HepG2 (cell line): ENCODE data around the gene MTRF1. TPM values are rescaled to one million over a fixed set of nuclear protein-coding genes. Genes with fewer than 3 reads are reported as not detected.
A peak's percentile ranks its signal among the peaks of the same experiment; 100 is the strongest.

Experiments
- ATF1 ChIP-seq: IDR thresholded peaks from 2 replicates; pipeline ENCODE4 v1.6.1; 2016; ENCODE audit warnings: mild to moderate bottlenecking, control low read depth
- DNMT1 ChIP-seq: sonication (generic); formaldehyde crosslinking; IDR thresholded peaks from 2 replicates; pipeline ENCODE4 v1.5.1; 2020; ENCODE audit warnings: mild to moderate bottlenecking, missing genetic modification reagents
- DNMT3B ChIP-seq: conservative IDR thresholded peaks from 2 replicates; pipeline ENCODE4 v1.6.1; 2016; ENCODE audit warnings: missing biosample characterization, control low read depth
- ETV6 ChIP-seq: sonication (generic); formaldehyde crosslinking; conservative IDR thresholded peaks from 2 replicates; pipeline ENCODE4 v1.4.0; 2020; ENCODE audit warnings: missing genetic modification reagents
- GATAD2A ChIP-seq: IDR thresholded peaks from 2 replicates; pipeline ENCODE4 v1.6.1; 2016
- IRF2 ChIP-seq: IDR thresholded peaks from 2 replicates; pipeline ENCODE4 v1.6.1; 2018; ENCODE audit warnings: missing genetic modification reagents, missing compliant biosample characterization
- MEIS2 ChIP-seq: sonication (generic); formaldehyde crosslinking; IDR thresholded peaks from 2 replicates; pipeline ENCODE4 v1.9.0; 2021; ENCODE audit warnings: mild to moderate bottlenecking, missing genetic modification reagents
- PHF5A ChIP-seq: IDR thresholded peaks from one replicate; pipeline ENCODE4 v1.6.1; 2018; ENCODE audit warnings: low read depth, missing genetic modification reagents; ENCODE audit not compliant: unreplicated experiment
- RBAK ChIP-seq: sonication (generic); formaldehyde crosslinking; IDR thresholded peaks from 2 replicates; pipeline ENCODE4 v1.5.1; 2020; ENCODE audit warnings: mild to moderate bottlenecking, missing genetic modification reagents
- RNF2 ChIP-seq: fragments of 450-650 bp; conservative IDR thresholded peaks from 2 replicates; pipeline ENCODE4 v1.6.1; 2016; ENCODE audit warnings: low read depth
- TEAD3 ChIP-seq: optimal IDR thresholded peaks from 2 replicates; pipeline ENCODE3; 2016; ENCODE audit warnings: borderline replicate concordance
- YEATS2 ChIP-seq: sonication (generic); formaldehyde crosslinking; IDR thresholded peaks from 2 replicates; pipeline ENCODE4 v1.4.0; 2020; ENCODE audit warnings: missing genetic modification reagents, borderline replicate concordance
- ZC3H13 ChIP-seq: sonication (generic); formaldehyde crosslinking; IDR thresholded peaks from 2 replicates; pipeline ENCODE4 v1.8.1; 2023; ENCODE audit warnings: mild to moderate bottlenecking, missing genetic modification reagents, moderate library complexity
- ZNF138 ChIP-seq: sonication (generic); formaldehyde crosslinking; IDR thresholded peaks from 2 replicates; pipeline ENCODE4 v1.5.0; 2020; ENCODE audit warnings: mild to moderate bottlenecking, low read depth, missing genetic modification reagents
- ZNF263 ChIP-seq: sonication (generic); formaldehyde crosslinking; IDR thresholded peaks from 2 replicates; pipeline ENCODE4 v1.4.0; 2020; ENCODE audit warnings: missing genetic modification reagents
- ZNF296 ChIP-seq: sonication (generic); formaldehyde crosslinking; conservative IDR thresholded peaks from 2 replicates; pipeline ENCODE4 v1.5.0; 2020; ENCODE audit warnings: mild to moderate bottlenecking, missing genetic modification reagents
- ZNF567 ChIP-seq: sonication (generic); formaldehyde crosslinking; IDR thresholded peaks from 2 replicates; pipeline ENCODE4 v1.8.1; 2023; ENCODE audit warnings: mild to moderate bottlenecking, missing genetic modification reagents, borderline replicate concordance
- ZNF761 ChIP-seq: sonication (generic); formaldehyde crosslinking; conservative IDR thresholded peaks from 2 replicates; pipeline ENCODE4 v1.4.0; 2020; ENCODE audit warnings: mild to moderate bottlenecking, missing genetic modification reagents
- ZNF772 ChIP-seq: sonication (generic); formaldehyde crosslinking; IDR thresholded peaks from 2 replicates; pipeline ENCODE4 v1.5.0; 2020; ENCODE audit warnings: mild to moderate bottlenecking, missing genetic modification reagents
- ZNF773 ChIP-seq: sonication (generic); formaldehyde crosslinking; IDR thresholded peaks from 2 replicates; pipeline ENCODE4 v1.4.0; 2020; ENCODE audit warnings: missing genetic modification reagents, borderline replicate concordance
- ZNF788 ChIP-seq: sonication (generic); formaldehyde crosslinking; IDR thresholded peaks from 2 replicates; pipeline ENCODE4 v1.5.0; 2020; ENCODE audit warnings: mild to moderate bottlenecking, missing genetic modification reagents, borderline replicate concordance
- polyA plus RNA-seq, 8 experiments: library from polyadenylated mRNA; depleted of rRNA in 3 of 8; stranded (reverse) in 7 of 8; unstranded in 1 of 8; fragments of >200 nt; fragmentation: Illumina TruSeq in 4 of 8; extraction: Trizol in 4 of 8; gene quantifications; 2 replicates each; pipeline versions ENCODE4 v1.2.1 to v1.2.3, GENCODE V29; 2011 to 2016; ENCODE audit warnings: low read depth in 4 of 8, missing spikeins in 1 of 8, mixed read lengths in 1 of 8; ENCODE audit not compliant: insufficient read depth in 1 of 8
- total RNA-seq, 5 experiments: library from RNA; depleted of rRNA; stranded (reverse); fragments of >200 nt; fragmentation: Illumina TruSeq; extraction: Trizol; gene quantifications; 2 replicates each; pipeline ENCODE4 v1.2.3, GENCODE V29; 2016; ENCODE audit warnings: low read depth in 1 of 5
- TF ChIP-seq, protein P1 (sequence below): IDR thresholded peaks from 2 replicates; pipeline ENCODE4 v1.6.1; 2016
- TF ChIP-seq, protein P2 (sequence below): sonication (generic); formaldehyde crosslinking; IDR thresholded peaks from 2 replicates; pipeline ENCODE4 v1.4.0; 2020; ENCODE audit warnings: missing genetic modification reagents
- TF ChIP-seq, protein P3 (sequence below): sonication (generic); formaldehyde crosslinking; IDR thresholded peaks from 2 replicates; pipeline ENCODE4 v1.5.1; 2020; ENCODE audit warnings: missing genetic modification reagents, mild to moderate bottlenecking, borderline replicate concordance
- TF ChIP-seq, protein P4 (sequence below): IDR thresholded peaks from 2 replicates; pipeline ENCODE4 v1.6.1; 2018; ENCODE audit warnings: missing genetic modification reagents, mild to moderate bottlenecking, missing compliant biosample characterization
- TF ChIP-seq, protein P5 (sequence below): IDR thresholded peaks from 2 replicates; pipeline ENCODE4 v1.6.1; 2016; ENCODE audit warnings: mild to moderate bottlenecking
- TF ChIP-seq, protein P6 (sequence below): IDR thresholded peaks from 2 replicates; pipeline ENCODE4 v1.6.1; 2016; ENCODE audit warnings: low read depth

Gene MTRF1
- total and polyA plus RNA-seq, 2 of the 13 experiments (the other 11 are each of a cell fraction or from before 2014, with no cell fraction given) = 21.6 to 27.2 TPM

DNA sequence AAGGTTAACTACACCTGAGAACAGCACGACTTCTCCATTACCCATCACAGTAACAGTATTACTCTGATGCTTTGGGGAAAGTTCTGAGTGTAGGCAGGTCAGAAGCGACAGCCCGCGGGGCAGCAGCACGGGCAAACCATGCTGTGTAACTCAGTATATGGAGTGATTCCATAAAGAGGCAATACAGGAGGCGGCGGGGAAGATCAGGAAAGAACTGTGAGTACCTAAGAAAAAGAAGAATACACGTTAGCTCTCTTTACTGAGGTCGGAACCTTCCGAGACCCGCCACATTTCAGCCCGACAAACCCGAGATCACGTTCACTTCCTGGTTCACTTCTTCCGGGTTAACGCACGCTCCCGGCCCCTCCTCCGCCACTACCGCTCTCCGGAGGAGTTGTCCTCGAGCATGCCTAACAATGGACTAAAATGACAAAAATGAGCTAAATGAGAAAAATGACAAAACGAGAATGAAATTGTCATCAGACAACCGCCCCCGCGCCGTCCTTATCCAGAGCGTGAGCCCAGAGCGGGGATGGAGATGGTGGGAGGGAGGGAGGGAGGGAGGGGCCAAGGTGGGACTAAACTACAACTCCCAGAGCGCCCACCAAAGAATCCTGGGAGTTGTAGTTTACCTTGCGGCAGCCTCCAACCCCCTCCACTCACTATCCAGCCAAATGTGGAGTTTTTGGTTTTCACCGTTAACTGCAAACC is at the start of gene MTRF1 (continued):
- TF ChIP-seq DNMT3B (CRISPR knock-in tag) (no peak), ZNF296 (CRISPR knock-in tag) (no peak), RNF2 (no peak), RBAK (CRISPR knock-in tag) (no peak), MEIS2 (CRISPR knock-in tag) (no peak), DNMT1 (CRISPR knock-in tag) (no peak), PHF5A (no peak), ZNF567 (no peak), ZNF773 (CRISPR knock-in tag) (no peak), GATAD2A (CRISPR knock-in tag) (peak; percentile 28; the same call in 1 of the 2 replicates), TEAD3 (CRISPR knock-in tag) (peak; percentile 24), ATF1 (no peak), YEATS2 (CRISPR knock-in tag) (peak; percentile 59; the same call in 1 of the 2 replicates), ZNF138 (CRISPR knock-in tag) (no peak), ZNF772 (CRISPR knock-in tag) (no peak), ETV6 (CRISPR knock-in tag) (peak; percentile 68; the same call in 1 of the 2 replicates), ZNF263 (CRISPR knock-in tag) (no peak), ZNF788 (peak; percentile 52; the same call in 1 of the 2 replicates), ZC3H13 (CRISPR knock-in tag) (no peak), IRF2 (peak; percentile 86), ZNF761 (CRISPR knock-in tag) (no peak)
- TF ChIP-seq, protein P1, sequence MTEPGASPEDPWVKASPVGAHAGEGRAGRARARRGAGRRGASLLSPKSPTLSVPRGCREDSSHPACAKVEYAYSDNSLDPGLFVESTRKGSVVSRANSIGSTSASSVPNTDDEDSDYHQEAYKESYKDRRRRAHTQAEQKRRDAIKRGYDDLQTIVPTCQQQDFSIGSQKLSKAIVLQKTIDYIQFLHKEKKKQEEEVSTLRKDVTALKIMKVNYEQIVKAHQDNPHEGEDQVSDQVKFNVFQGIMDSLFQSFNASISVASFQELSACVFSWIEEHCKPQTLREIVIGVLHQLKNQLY (CRISPR knock-in tag) = no peak
- TF ChIP-seq, protein P2, sequence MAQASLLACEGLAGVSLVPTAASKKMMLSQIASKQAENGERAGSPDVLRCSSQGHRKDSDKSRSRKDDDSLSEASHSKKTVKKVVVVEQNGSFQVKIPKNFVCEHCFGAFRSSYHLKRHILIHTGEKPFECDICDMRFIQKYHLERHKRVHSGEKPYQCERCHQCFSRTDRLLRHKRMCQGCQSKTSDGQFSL (CRISPR knock-in tag) = no peak
- TF ChIP-seq, protein P3, sequence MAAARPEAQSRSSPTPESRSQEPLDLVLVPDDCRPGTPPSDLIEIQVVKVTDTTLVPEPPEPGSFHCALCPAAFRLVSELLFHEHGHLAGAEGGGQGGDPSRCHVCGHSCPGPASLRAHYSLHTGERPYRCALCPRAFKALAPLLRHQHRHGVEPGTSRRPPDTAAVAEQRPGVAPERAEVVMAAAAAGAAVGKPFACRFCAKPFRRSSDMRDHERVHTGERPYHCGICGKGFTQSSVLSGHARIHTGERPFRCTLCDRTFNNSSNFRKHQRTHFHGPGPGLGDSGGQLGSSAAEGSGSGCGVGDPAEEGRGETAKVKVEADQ (CRISPR knock-in tag) = no peak
- TF ChIP-seq, protein P4, sequence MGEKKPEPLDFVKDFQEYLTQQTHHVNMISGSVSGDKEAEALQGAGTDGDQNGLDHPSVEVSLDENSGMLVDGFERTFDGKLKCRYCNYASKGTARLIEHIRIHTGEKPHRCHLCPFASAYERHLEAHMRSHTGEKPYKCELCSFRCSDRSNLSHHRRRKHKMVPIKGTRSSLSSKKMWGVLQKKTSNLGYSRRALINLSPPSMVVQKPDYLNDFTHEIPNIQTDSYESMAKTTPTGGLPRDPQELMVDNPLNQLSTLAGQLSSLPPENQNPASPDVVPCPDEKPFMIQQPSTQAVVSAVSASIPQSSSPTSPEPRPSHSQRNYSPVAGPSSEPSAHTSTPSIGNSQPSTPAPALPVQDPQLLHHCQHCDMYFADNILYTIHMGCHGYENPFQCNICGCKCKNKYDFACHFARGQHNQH = 0 out of 2 replicates have a peak, but pooled peaks have one; percentile 47
- TF ChIP-seq, protein P5, sequence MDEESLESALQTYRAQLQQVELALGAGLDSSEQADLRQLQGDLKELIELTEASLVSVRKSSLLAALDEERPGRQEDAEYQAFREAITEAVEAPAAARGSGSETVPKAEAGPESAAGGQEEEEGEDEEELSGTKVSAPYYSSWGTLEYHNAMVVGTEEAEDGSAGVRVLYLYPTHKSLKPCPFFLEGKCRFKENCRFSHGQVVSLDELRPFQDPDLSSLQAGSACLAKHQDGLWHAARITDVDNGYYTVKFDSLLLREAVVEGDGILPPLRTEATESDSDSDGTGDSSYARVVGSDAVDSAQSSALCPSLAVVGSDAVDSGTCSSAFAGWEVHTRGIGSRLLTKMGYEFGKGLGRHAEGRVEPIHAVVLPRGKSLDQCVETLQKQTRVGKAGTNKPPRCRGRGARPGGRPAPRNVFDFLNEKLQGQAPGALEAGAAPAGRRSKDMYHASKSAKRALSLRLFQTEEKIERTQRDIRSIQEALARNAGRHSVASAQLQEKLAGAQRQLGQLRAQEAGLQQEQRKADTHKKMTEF = peak; percentile 71
- TF ChIP-seq, protein P6, sequence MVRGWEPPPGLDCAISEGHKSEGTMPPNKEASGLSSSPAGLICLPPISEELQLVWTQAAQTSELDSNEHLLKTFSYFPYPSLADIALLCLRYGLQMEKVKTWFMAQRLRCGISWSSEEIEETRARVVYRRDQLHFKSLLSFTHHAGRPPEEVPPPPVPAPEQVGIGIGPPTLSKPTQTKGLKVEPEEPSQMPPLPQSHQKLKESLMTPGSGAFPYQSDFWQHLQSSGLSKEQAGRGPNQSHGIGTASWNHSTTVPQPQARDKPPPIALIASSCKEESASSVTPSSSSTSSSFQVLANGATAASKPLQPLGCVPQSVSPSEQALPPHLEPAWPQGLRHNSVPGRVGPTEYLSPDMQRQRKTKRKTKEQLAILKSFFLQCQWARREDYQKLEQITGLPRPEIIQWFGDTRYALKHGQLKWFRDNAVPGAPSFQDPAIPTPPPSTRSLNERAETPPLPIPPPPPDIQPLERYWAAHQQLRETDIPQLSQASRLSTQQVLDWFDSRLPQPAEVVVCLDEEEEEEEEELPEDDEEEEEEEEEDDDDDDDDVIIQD (CRISPR knock-in tag) = no peak
